Omental fat pad (tissue), 4 donors: ENCODE results near the gene NR2F1-AS1. TPM values are rescaled to one million over a fixed set of nuclear protein-coding genes. Genes with fewer than 3 reads are reported as not detected.

ENCODE experiments used
- ATAC-seq: fragments of 150-250 bp; one replicate; pipeline ENCODE4 v1.9.1; 2016; ENCODE audit warnings: mild to moderate bottlenecking, moderate library complexity; ENCODE audit not compliant: low FRiP score
- DNase-seq: peaks from one replicate; pipeline ENCODE4 v3.0.0-alpha.2; 2019; ENCODE audit warnings: low spot score
- total RNA-seq, 4 donors: library from RNA; depleted of rRNA; stranded (reverse); fragments of >200 nt; gene quantifications; one replicate each; pipeline ENCODE4 v1.1.0, GENCODE V29; 2016
- TF ChIP-seq, protein P1 (sequence below), 3 donors: fragments of 450-650 bp; IDR thresholded peaks; one replicate each; pipeline ENCODE4 v1.5.1; 2016 to 2017; ENCODE audit warnings: antibody characterized with exemption in 3 of 3, mild to moderate bottlenecking in 3 of 3, moderate library complexity in 2 of 3

Gene NR2F1-AS1
- total RNA-seq, 4 donors from 2014 or later, result 17.3 to 31.0 (median 22.9) TPM

- ATAC-seq, result no peak
Measured at GRCh38 chr5:93421987-93422401, 159.0 kb downstream of the NR2F1-AS1 start.

DNA sequence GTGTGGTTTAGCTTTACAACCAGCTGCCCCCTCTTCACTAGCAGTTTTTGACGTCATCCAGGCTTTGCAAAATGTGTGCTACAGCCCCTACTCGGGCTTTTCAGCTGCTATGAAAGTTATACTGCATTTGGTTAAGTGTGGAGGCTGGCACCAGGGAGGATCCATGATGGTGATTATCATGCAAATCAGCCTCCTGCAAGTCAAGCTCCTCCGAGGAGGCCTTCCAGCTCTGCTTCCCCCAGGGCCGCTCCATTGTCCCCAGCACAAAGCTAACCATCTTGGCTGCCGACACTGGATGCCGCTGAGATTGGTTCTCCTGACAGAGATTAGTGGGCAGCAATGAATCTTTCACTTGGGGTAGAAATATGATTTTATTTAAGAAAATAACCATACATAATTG lies 159.6 kb downstream of the NR2F1-AS1 start:
- TF ChIP-seq, protein P1, sequence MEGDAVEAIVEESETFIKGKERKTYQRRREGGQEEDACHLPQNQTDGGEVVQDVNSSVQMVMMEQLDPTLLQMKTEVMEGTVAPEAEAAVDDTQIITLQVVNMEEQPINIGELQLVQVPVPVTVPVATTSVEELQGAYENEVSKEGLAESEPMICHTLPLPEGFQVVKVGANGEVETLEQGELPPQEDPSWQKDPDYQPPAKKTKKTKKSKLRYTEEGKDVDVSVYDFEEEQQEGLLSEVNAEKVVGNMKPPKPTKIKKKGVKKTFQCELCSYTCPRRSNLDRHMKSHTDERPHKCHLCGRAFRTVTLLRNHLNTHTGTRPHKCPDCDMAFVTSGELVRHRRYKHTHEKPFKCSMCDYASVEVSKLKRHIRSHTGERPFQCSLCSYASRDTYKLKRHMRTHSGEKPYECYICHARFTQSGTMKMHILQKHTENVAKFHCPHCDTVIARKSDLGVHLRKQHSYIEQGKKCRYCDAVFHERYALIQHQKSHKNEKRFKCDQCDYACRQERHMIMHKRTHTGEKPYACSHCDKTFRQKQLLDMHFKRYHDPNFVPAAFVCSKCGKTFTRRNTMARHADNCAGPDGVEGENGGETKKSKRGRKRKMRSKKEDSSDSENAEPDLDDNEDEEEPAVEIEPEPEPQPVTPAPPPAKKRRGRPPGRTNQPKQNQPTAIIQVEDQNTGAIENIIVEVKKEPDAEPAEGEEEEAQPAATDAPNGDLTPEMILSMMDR (IDR thresholded peaks at IDR 0.05), result no peak
- DNase-seq (no peak), ATAC-seq (no peak)

More at GRCh38 chr5:93421987-93422401, 159.0 kb downstream of the NR2F1-AS1 start:
- TF ChIP-seq, protein P1 (IDR thresholded peaks at IDR 0.05), result no peak
- DNase-seq, result no peak

DNA sequence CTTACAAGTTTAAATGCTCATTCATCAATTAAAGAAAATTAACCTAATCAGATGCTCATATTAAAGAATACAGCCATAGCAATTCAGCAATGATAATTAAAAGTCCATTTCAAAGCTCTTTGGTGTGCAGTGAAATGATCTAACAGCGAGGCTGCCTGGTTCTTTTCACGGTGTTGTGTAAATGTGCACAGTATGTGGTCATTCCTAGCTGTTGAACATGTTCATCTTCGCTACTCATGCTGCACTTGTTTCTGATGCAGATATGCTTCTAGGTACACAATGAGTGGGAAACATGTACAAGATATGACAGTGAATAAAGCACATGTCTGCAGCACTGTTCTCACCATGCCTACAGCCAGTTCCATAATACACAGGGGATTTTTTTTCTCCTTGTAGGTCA lies 163.5 kb downstream of the NR2F1-AS1 start:
- DNase-seq, result no peak
- TF ChIP-seq, protein P1 (IDR thresholded peaks at IDR 0.05), result no peak

GRCh38 chr5:93415819-93416218 lies 165.2 kb downstream of the NR2F1-AS1 start:
- TF ChIP-seq, protein P1 (IDR thresholded peaks at IDR 0.05), result no peak
- DNase-seq, result no peak
- ATAC-seq, result no peak

More for the DNA sequence above, 163.5 kb downstream of the NR2F1-AS1 start:
- no peak for ATAC-seq

DNA sequence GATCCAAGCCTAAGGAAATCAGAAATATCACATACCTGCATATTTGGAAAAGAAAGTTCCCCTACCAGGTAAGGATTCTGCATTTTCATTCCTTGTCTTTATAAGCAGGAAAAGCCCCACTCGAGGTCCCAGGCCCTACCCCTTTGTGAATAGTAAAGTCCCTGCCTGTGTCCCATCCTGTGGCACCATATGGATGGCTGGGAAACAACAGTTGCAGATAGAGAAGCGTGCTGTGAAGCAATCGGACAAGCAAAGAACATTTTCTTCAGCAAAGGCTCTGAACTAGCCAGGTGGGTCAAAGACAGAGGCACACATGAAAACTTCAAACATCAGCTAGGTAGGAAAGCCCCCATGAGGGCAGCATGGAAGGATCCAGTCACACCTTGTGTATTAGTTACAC lies 169.3 kb downstream of the NR2F1-AS1 start:
- TF ChIP-seq, protein P1 (IDR thresholded peaks at IDR 0.05), result no peak
- ATAC-seq (no peak), DNase-seq (no peak)

GRCh38 chr5:93409691-93410090 lies 171.3 kb downstream of the NR2F1-AS1 start:
- no peak for DNase-seq
- TF ChIP-seq, protein P1 (IDR thresholded peaks at IDR 0.05), result no peak
- no peak for ATAC-seq

- ATAC-seq (no peak), DNase-seq (no peak)
- TF ChIP-seq, protein P1 (IDR thresholded peaks at IDR 0.05), result no peak
Measured at GRCh38 chr5:93407454-93407853, 173.6 kb downstream of the NR2F1-AS1 start.
